ENCODE data around the gene SHD. TPM values are rescaled to one million over a fixed set of nuclear protein-coding genes. Genes with fewer than 3 reads are reported as not detected.

The SHD gene
- total RNA-seq, 1 experiment from 2014 or later, result 0.11 TPM

DNA sequence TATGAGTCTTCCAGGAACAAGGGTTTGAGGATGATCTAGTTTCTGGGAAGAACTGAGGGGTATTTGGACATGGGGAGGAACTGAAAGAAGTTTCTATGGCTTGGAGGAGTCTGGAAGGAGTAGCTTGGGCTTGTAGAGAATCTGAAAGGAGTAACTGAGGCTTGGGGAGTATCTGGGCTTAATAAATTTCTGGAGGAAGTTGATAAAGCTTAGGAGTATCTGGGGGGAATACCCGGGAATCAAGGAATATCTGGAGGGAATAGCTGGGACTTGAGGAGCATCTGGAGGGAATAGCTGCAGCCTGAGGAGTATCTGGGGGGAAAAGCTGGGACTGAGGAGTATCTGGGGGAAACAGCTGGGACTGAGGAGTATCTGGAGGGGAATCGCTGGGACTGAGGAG is 41.4 kb downstream of the SHD start:
- CTCF ChIA-PET, result no interaction called here

DNA sequence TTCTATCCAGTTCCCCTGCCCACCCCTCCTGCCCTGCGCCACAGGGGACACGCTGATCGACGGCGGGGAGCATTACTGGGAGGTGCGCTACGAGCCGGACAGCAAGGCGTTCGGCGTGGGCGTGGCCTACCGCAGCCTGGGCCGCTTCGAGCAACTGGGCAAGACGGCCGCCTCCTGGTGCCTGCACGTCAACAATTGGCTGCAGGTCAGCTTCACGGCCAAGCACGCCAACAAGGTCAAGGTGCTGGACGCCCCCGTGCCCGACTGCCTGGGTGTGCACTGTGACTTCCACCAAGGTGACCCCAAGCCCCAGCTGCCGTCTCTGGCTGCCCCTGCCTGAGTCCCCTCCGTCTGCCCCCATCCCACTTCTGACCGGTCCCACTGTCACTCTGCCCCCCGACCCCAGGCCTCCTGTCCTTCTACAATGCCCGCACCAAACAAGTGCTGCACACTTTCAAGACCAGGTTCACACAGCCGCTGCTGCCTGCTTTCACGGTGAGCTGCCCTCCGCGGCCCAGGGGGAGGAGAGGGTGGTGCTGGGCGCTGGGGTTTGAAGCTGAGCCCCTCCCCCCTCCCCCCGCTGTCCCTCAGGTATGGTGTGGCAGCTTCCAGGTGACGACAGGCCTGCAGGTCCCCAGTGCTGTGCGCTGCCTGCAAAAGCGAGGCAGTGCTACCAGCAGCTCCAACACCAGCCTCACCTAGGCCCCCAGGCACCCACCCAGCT is 44.0 kb downstream of the SHD start:
- Histone ChIP-seq H3K9me3 (ENCODE audit: low read length) (no peaks in the 10 kb centered on the region), H3K4me2 (ENCODE audit: low read length) (no peak overlapping the region), H3K4me1 (ENCODE audit: insufficient read depth, low read length) (no peaks in the 10 kb centered on the region), H3K36me3 (ENCODE audit: low read depth, low read length) (no peaks in the 10 kb centered on the region), H3F3A (ENCODE audit: low read length, unreplicated experiment) (no peaks in the 10 kb centered on the region), H2AFZ (ENCODE audit: low read length) (no peak overlapping the region), H3K27ac (ENCODE audit: low read length) (no peak overlapping the region), H3K9ac (ENCODE audit: low read length) (no peak overlapping the region), H3K9me2 (replicated peaks; ENCODE audit: low read length) (no peaks in the 10 kb centered on the region), H3K27me3 (ENCODE audit: low read length) (no peaks in the 10 kb centered on the region), H3K79me2 (ENCODE audit: low read length) (no peaks in the 10 kb centered on the region), H4K20me1 (ENCODE audit: low read length) (no peaks in the 10 kb centered on the region), H3K4me3 (ENCODE audit: low read length) (no peak overlapping the region)
- intact Hi-C loops (cut with micrococcal nuclease), result no loop called here
- ChIA-PET POLR2A (ENCODE audit: unreplicated experiment) (no interaction called here), CTCF (no interaction called here)
- TF ChIP-seq EZH2 (IDR thresholded peaks at IDR 0.05; ENCODE audit: low read length, unreplicated experiment) (no peak), EZH2phosphoT487 (IDR thresholded peaks at IDR 0.05; ENCODE audit: borderline replicate concordance, low read length) (no peak), CTCF (conservative IDR thresholded peaks at IDR 0.05; ENCODE audit: low read depth, low read length) (no peak)
- BruUV-seq (replicated peaks), result no TSS peak
- no peak for DNase-seq
- no peak for ATAC-seq

More for the DNA sequence above, 41.4 kb downstream of the SHD start:
- Histone ChIP-seq H3F3A (ENCODE audit: low read length, unreplicated experiment) (no peaks in the 10 kb centered on the region), H2AFZ (ENCODE audit: low read length) (no peak overlapping the region), H3K4me2 (ENCODE audit: low read length) (no peak overlapping the region), H3K79me2 (ENCODE audit: low read length) (no peaks in the 10 kb centered on the region), H3K4me3 (ENCODE audit: low read length) (no peak overlapping the region), H3K9ac (ENCODE audit: low read length) (no peak overlapping the region), H4K20me1 (ENCODE audit: low read length) (no peaks in the 10 kb centered on the region), H3K27ac (ENCODE audit: low read length) (no peak overlapping the region), H3K9me2 (replicated peaks; ENCODE audit: low read length) (no peaks in the 10 kb centered on the region), H3K4me1 (ENCODE audit: insufficient read depth, low read length) (no peaks in the 10 kb centered on the region), H3K9me3 (ENCODE audit: low read length) (no peaks in the 10 kb centered on the region), H3K27me3 (ENCODE audit: low read length) (no peaks in the 10 kb centered on the region), H3K36me3 (ENCODE audit: low read depth, low read length) (no peaks in the 10 kb centered on the region)
- no peak for ATAC-seq
- POLR2A ChIA-PET (ENCODE audit: unreplicated experiment), result no interaction called here
- DNase-seq, result no peak
- BruUV-seq (replicated peaks), result no TSS peak
- TF ChIP-seq CTCF (conservative IDR thresholded peaks at IDR 0.05; ENCODE audit: low read depth, low read length), result no peak
- TF ChIP-seq EZH2phosphoT487 (IDR thresholded peaks at IDR 0.05; ENCODE audit: borderline replicate concordance, low read length), result no peak
- TF ChIP-seq EZH2 (IDR thresholded peaks at IDR 0.05; ENCODE audit: low read length, unreplicated experiment), result no peak
- intact Hi-C loops (cut with micrococcal nuclease), result no loop called here

DNA sequence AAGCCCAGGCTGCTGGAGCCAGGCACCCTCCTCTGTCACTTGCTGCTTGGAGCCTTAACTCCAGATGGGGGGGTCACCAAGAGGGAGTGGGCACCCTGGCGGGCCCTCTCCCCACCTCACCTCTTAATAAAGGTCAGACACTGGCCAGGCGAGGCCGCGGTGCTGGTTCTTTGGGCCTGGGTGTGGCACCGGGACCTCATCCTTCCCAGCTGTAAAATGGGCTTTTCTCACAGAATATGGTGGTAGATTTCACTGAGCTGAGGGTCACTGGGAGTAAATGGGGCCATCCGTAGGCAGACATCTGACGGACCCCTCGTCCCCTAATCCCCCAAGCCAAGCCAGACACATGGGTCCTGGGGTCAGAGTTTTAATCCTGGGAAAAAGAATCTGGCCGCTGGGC is 44.6 kb downstream of the SHD start:
- no peaks in the 10 kb centered on the region for H3K4me1 ChIP-seq (ENCODE audit: insufficient read depth, low read length)
- H3K9me2 ChIP-seq (replicated peaks; ENCODE audit: low read length), result no peaks in the 10 kb centered on the region
- H3F3A ChIP-seq (ENCODE audit: low read length, unreplicated experiment), result no peaks in the 10 kb centered on the region
- H3K27ac ChIP-seq (ENCODE audit: low read length), result no peak overlapping the region
- H3K9ac ChIP-seq (ENCODE audit: low read length), result no peak overlapping the region
- no peak overlapping the region for H2AFZ ChIP-seq (ENCODE audit: low read length)
- no TSS peak for BruUV-seq (replicated peaks)
- TF ChIP-seq EZH2 (IDR thresholded peaks at IDR 0.05; ENCODE audit: low read length, unreplicated experiment) (no peak), CTCF (conservative IDR thresholded peaks at IDR 0.05; ENCODE audit: low read depth, low read length) (no peak), EZH2phosphoT487 (IDR thresholded peaks at IDR 0.05; ENCODE audit: borderline replicate concordance, low read length) (no peak)
- no peaks in the 10 kb centered on the region for H3K9me3 ChIP-seq (ENCODE audit: low read length)
- no peak for ATAC-seq
- no peak overlapping the region for H3K4me2 ChIP-seq (ENCODE audit: low read length)
- intact Hi-C loops (cut with micrococcal nuclease), result no loop called here
- ChIA-PET CTCF (no interaction called here), POLR2A (ENCODE audit: unreplicated experiment) (no interaction called here)
- H4K20me1 ChIP-seq (ENCODE audit: low read length), result no peaks in the 10 kb centered on the region
- no peaks in the 10 kb centered on the region for H3K27me3 ChIP-seq (ENCODE audit: low read length)
- no peaks in the 10 kb centered on the region for H3K79me2 ChIP-seq (ENCODE audit: low read length)
- no peak overlapping the region for H3K4me3 ChIP-seq (ENCODE audit: low read length)
- H3K36me3 ChIP-seq (ENCODE audit: low read depth, low read length), result no peaks in the 10 kb centered on the region
- no peak for DNase-seq
